CD4-positive, alpha-beta T cell treated with Interleukin-6 for 4 hours (primary cell): Measurements from ENCODE around the gene TIMM50.
A peak's percentile ranks its signal among the peaks of the same experiment; 100 is the strongest.

Experiments used
- DNase-seq: peaks from one replicate; pipeline ENCODE4 v3.0.0-alpha.2; 2020; ENCODE audit warnings: mixed read lengths

TIMM50 gene

GRCh38 chr19:39502640-39503417, 22.2 kb downstream of the TIMM50 start:
- peak; percentile 79 for DNase-seq

- DNase-seq, result no peak
Measured at GRCh38 chr19:39506598-39506943, 25.9 kb downstream of the TIMM50 start.

DNA sequence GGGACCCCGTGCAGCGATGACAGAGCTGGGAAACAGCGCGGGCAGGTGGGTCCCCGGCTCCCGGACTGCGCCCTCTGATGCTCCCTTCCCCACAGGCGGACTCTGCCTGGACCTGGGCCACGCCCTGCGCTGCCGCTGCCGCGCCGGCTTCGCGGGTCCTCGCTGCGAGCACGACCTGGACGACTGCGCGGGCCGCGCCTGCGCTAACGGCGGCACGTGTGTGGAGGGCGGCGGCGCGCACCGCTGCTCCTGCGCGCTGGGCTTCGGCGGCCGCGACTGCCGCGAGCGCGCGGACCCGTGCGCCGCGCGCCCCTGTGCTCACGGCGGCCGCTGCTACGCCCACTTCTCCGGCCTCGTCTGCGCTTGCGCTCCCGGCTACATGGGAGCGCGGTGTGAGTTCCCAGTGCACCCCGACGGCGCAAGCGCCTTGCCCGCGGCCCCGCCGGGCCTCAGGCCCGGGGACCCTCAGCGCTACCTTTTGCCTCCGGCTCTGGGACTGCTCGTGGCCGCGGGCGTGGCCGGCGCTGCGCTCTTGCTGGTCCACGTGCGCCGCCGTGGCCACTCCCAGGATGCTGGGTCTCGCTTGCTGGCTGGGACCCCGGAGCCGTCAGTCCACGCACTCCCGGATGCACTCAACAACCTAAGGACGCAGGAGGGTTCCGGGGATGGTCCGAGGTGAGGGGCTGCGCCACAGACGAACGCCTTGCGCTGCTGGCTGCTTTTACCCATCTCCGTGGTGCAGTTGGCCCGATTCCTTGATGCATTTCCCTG, 26.5 kb downstream of the TIMM50 start:
- peak; percentile 52 for DNase-seq

GRCh38 chr19:39507715-39508364, 27.2 kb downstream of the TIMM50 start:
- no peak for DNase-seq

DNA sequence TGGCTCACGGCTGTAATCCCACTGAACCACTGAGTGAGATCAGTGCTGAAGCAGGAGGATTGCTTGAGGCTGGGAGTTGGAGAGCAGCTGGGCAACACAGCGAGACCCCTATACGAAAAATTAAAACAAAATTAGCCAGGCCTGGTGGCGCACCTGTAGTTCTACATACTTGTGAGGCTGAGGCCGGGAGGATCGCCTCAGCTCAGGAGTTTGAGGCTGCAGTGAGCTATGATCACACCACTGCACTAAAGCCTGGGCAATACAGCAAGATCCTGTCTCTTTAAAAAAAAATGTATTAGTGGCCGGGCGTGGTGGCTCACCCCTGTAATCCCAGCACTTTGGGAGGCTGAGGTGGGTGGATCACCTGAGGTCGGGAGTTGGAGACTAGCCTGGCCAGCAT, 28.0 kb downstream of the TIMM50 start:
- DNase-seq, result no peak

DNA sequence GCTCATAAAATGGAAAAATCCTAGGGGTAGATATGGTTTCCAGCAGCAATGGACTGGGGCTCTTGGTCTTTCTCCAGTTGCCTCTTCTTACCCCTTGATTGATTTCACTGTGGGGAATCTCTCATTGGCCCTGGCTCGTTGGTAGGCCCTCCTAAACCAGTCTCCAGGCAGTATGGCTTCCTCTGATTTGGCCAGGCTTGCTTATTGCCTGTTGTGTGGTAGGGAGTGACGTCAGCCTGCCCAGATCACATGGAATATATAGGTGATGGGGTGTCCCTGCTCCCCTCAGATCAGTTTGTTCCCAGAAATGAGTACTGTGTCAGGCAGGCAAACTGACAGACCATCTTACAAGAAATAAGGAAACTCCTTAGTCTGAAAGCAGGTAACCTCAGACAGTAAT, 28.6 kb downstream of the TIMM50 start:
- DNase-seq, result no peak

GRCh38 chr19:39512988-39513387, 32.4 kb downstream of the TIMM50 start:
- DNase-seq, result no peak

DNA sequence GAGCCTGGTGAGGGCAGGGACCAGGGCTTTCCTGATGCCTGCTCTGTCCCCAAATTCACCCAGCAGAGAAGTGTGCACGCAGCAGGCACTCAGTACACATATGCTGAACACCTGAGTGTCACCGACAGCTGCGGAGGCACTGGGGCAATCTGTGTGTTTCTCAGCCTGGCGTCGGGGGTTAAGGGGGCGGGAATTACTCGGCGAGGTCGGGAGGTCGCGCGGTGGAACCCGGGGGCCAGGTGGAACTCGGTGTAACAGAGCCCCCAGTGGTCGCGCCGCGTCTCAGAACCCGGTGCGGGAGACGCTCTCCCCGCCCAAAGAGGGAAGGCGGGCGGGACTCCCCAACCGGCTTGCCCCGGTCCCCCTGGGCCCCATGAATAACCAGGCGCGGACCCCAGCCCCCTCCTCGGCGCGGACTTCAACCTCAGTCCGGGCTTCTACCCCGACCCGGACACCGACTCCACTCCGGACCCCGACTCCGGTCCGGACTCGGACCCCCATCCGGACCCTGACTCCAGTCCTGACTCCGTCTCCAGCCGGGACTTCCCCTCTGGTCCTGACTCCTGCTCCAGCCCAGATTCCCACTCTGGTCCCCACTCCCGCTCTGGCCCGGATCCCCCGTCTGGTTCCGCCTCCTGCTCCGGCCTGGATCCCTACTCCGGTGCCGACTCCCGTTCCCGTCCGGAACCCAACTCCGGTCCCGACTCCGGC, 34.4 kb downstream of the TIMM50 start, which contains the start of gene SELENOV:
SELENOV (plus strand) TSS at position 300 of the 711 bp plus-strand sequence; CDS start at position 374, 74 bp downstream.
- DNase-seq, result peak; percentile 29

GRCh38 chr19:39515551-39516191, 35.0 kb downstream of the TIMM50 start:
- peak; percentile 38 for DNase-seq

DNA sequence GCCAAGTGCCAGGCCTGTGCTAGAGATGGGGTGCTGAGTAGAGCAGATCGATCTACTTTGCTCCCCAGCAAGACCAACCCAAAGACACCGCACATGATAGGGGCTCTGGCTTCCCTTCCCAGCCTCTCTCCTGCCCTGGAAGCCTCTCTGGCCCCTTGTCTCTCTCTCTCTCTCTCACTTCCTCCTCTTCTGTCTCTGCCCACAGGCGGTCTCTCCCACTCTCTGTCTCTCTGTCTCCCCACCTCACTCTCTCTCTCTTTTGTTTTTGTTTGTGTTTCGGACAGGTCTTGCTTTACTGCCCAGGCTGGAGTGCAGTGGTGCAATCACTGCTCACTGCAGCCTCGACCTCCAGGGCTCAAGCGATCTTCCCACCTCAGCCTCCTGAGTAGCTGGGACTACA, 35.6 kb downstream of the TIMM50 start:
- no peak for DNase-seq

GRCh38 chr19:39517432-39517831, 36.8 kb downstream of the TIMM50 start:
- DNase-seq, result no peak

DNA sequence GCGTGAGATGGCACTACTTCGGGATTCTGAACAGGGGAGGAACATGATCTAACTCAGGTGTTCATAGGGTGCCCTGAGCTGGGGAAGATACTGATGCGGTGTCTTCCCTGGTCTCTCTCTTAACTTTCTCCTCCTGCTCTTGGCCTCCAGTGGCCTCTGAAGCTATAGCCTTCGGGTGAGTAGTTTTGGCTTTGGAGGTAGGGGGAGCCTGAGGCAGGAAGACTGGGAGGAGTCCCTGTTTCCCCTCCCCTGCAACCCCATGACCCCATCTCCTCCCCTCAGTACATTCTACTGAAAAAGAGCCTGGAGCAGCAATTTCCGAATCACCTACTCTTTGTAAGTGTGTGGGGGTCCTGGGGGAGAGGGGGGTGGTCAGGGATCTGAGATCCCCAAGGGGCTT, 37.8 kb downstream of the TIMM50 start:
- no peak for DNase-seq

- no peak for DNase-seq
Measured at GRCh38 chr19:39518975-39519374, 38.3 kb downstream of the TIMM50 start.

GRCh38 chr19:39520541-39521484, 40.2 kb downstream of the TIMM50 start:
- DNase-seq, result no peak

DNA sequence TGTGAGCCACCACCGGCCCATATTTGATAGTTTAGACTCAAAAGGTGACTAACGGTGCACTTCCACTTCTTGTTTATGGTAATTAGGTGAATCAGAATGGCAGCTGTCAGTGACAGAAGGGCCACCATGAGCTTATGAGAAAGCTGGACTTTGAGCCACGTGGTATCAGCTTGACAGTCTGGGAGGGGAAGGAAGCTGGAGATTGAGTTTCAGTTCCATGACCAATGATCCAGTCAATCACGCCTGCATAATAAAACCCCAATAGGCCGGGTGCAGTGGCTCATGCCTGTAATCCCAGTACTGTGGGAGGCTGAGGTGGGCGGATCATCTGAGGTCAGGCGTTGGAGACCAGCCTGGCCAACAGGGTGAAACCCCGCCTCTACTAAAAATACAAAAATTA, 43.9 kb downstream of the TIMM50 start:
- DNase-seq, result no peak

DNA sequence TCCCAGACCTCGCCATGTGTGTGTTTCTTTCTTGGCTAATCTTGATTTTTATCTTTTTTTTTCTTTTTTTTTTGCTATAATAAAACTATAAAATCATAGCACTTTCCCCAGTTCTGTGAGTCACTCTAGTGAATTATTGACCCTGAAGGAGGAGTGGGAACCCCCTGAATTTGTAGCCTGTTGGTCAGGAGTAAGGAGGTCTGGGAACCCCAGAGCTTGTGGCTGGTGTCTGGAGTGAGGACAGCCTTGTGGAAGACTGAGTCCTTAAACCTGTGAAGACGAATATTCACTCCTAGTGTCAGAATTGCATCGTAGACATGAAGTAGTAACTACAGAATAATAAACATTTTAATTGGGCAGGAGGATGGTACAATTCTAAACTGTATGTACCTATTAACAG, 44.6 kb downstream of the TIMM50 start:
- no peak for DNase-seq

GRCh38 chr19:39531834-39532232, 51.2 kb downstream of the TIMM50 start:
- no peak for DNase-seq

GRCh38 chr19:39532233-39533002, 51.8 kb downstream of the TIMM50 start, which contains the start of gene EID2B:
Gene EID2B, minus strand, starts transcription at chr19:39532852. Its CDS starts 50 bp downstream, at chr19:39532802.
- DNase-seq, result peak; percentile 96

DNA sequence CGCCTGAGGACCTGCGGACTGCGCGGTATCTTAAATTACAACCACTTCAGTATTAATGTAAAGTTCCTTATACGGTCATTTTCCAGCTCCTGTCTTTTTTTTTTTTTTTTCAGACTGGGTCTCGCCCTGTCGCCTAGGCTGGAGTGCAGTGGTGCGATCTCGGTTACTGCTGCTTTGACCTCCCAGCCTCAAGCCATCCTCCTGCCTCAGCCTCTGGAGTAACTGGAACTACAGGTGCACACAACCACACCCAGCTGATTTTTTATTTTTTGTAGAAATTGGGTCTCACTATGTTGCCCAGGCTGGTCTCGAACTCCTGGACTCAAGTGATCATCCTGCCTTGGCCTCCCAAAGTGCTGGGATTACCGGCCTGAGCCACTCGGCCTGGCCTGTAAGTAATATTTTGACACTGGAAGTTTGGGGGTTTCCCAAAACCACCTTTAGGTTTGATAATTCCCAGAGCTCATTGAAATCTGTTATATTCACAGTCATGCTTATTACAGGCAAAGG, 52.4 kb downstream of the TIMM50 start:
- DNase-seq, result no peak

- no peak for DNase-seq
Measured at GRCh38 chr19:39533791-39534190, 53.2 kb downstream of the TIMM50 start.
